Measurements from ENCODE around the gene ZFP92. TPM values are rescaled to one million over a fixed set of nuclear protein-coding genes. Genes with fewer than 3 reads are reported as not detected.
"Not testable (repeated sequence)": the region's sequence is repeated elsewhere in the genome, so short reads cannot be mapped to it uniquely, and the experiment has no call there.

ZFP92 gene
- total and polyA plus RNA-seq, 2 donors (not counting 1 experiment from before 2014, with no cell fraction given) = 0.06 to 0.17 TPM

GRCh38 chrX:153388722-153389459 is 22.4 kb upstream of the ZFP92 start:
- Histone ChIP-seq H3K9ac (ENCODE audit: insufficient read depth, low read length) (no peak overlapping the region), H3K4me3 (replicated peaks in 1 of 4; ENCODE audit: control extremely low read depth in 1 of 4, insufficient read depth in 1 of 4, low read depth in 3 of 4, low read length in 4 of 4) (no peak overlapping the region)

GRCh38 chrX:153389460-153389768 is 21.9 kb upstream of the ZFP92 start:
- not testable (repeated sequence) for H3K4me3 ChIP-seq (replicated peaks in 1 of 4; ENCODE audit: control extremely low read depth in 1 of 4, insufficient read depth in 1 of 4, low read depth in 3 of 4, low read length in 4 of 4); H3K79me2 ChIP-seq (ENCODE audit: control insufficient read depth, insufficient read depth, low read length); H3K4me1 ChIP-seq (ENCODE audit: control insufficient read depth, extremely low read depth, insufficient read depth, low read length)

More at GRCh38 chrX:153388722-153389459, 22.4 kb upstream of the ZFP92 start:
- H3K27me3 ChIP-seq (ENCODE audit: control insufficient read depth, insufficient read depth, low read length) = no peaks in the 10 kb centered on the region
- DNase-seq (ENCODE audit: low read depth in 2 of 2) = no peak
- no peak overlapping the region for H2AFZ ChIP-seq (ENCODE audit: low read length)
- no peak overlapping the region for H3K27ac ChIP-seq (ENCODE audit: insufficient read depth, low read length)
- H3K4me1 ChIP-seq (ENCODE audit: control insufficient read depth, extremely low read depth, insufficient read depth, low read length) = no peaks in the 10 kb centered on the region
- H3K79me2 ChIP-seq (ENCODE audit: control insufficient read depth, insufficient read depth, low read length) = no peaks in the 10 kb centered on the region
- no peaks in the 10 kb centered on the region for H3K36me3 ChIP-seq (ENCODE audit: control insufficient read depth, insufficient read depth, low read length)
- no peak overlapping the region for H3K4me2 ChIP-seq (ENCODE audit: extremely low read depth, insufficient read depth, low read length)
- H3K9me3 ChIP-seq (ENCODE audit: control insufficient read depth, insufficient read depth, low read depth, low read length) = no peaks in the 10 kb centered on the region
- TF ChIP-seq, protein P1, sequence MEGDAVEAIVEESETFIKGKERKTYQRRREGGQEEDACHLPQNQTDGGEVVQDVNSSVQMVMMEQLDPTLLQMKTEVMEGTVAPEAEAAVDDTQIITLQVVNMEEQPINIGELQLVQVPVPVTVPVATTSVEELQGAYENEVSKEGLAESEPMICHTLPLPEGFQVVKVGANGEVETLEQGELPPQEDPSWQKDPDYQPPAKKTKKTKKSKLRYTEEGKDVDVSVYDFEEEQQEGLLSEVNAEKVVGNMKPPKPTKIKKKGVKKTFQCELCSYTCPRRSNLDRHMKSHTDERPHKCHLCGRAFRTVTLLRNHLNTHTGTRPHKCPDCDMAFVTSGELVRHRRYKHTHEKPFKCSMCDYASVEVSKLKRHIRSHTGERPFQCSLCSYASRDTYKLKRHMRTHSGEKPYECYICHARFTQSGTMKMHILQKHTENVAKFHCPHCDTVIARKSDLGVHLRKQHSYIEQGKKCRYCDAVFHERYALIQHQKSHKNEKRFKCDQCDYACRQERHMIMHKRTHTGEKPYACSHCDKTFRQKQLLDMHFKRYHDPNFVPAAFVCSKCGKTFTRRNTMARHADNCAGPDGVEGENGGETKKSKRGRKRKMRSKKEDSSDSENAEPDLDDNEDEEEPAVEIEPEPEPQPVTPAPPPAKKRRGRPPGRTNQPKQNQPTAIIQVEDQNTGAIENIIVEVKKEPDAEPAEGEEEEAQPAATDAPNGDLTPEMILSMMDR (conservative IDR thresholded peaks at IDR 0.05 in 1 of 2, IDR thresholded peaks at IDR 0.05 in 1 of 2; ENCODE audit: low read depth in 1 of 2, low read length in 2 of 2) = no peak
- no peaks in the 10 kb centered on the region for H4K20me1 ChIP-seq (ENCODE audit: control insufficient read depth, extremely low read depth, insufficient read depth, low read length)

DNA sequence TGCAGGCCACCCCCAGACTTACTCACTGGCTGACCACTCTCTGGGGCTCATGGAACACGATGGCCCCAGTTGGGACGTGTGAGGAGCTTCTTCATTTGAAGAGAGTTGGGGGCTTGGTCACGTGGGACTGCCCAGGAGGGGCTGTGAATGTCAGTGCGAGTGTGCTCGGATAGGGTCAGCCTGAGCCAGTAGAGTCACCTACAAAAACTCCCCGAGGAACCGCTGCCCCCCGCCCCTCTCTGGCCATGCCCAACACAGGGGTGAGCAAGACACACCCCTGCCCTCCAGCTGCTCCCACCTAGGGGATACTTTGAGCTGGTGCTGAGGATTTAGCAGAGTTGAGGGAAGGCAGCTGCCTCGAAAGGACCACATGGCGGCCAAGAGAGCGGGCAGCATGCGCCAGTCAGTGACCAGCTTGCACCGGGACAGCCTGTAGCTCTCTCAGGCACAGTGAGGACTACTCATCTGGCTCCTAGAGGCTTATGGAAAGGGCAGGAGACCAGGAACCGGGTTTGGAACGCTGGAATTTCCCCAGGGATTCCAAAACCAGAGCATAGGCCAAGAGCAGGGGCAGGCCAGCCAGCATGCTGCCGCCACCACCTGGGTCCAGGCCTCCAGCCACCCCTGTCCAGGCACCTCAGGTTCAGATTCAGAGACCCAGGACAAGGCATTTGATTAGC is 18.5 kb upstream of the ZFP92 start:
- no peak overlapping the region for H2AFZ ChIP-seq (ENCODE audit: low read length)
- DNase-seq (ENCODE audit: low read depth in 2 of 2) = no peak
- H4K20me1 ChIP-seq (ENCODE audit: control insufficient read depth, extremely low read depth, insufficient read depth, low read length) = no peaks in the 10 kb centered on the region
- TF ChIP-seq, protein P1 (conservative IDR thresholded peaks at IDR 0.05 in 1 of 2, IDR thresholded peaks at IDR 0.05 in 1 of 2; ENCODE audit: low read depth in 1 of 2, low read length in 2 of 2) = no peak
- TF ChIP-seq EZH2 (IDR thresholded peaks at IDR 0.05; ENCODE audit: low read length, missing control alignments) = no peak
- no peak overlapping the region for H3K4me3 ChIP-seq (replicated peaks in 1 of 4; ENCODE audit: control extremely low read depth in 1 of 4, insufficient read depth in 1 of 4, low read depth in 3 of 4, low read length in 4 of 4)
- no peak overlapping the region for H3K27ac ChIP-seq (ENCODE audit: insufficient read depth, low read length)
- H3K9ac ChIP-seq (ENCODE audit: insufficient read depth, low read length) = no peak overlapping the region
- no peaks in the 10 kb centered on the region for H3K27me3 ChIP-seq (ENCODE audit: control insufficient read depth, insufficient read depth, low read length)
- no peaks in the 10 kb centered on the region for H3K36me3 ChIP-seq (ENCODE audit: control insufficient read depth, insufficient read depth, low read length)
- no peaks in the 10 kb centered on the region for H3K4me1 ChIP-seq (ENCODE audit: control insufficient read depth, extremely low read depth, insufficient read depth, low read length)
- H3K9me3 ChIP-seq (ENCODE audit: control insufficient read depth, insufficient read depth, low read depth, low read length) = no peaks in the 10 kb centered on the region
- no peaks in the 10 kb centered on the region for H3K79me2 ChIP-seq (ENCODE audit: control insufficient read depth, insufficient read depth, low read length)
- no peak overlapping the region for H3K4me2 ChIP-seq (ENCODE audit: extremely low read depth, insufficient read depth, low read length)

More at GRCh38 chrX:153389460-153389768, 21.9 kb upstream of the ZFP92 start:
- H3K36me3 ChIP-seq (ENCODE audit: control insufficient read depth, insufficient read depth, low read length); H2AFZ ChIP-seq (ENCODE audit: low read length); H4K20me1 ChIP-seq (ENCODE audit: control insufficient read depth, extremely low read depth, insufficient read depth, low read length); H3K4me2 ChIP-seq (ENCODE audit: extremely low read depth, insufficient read depth, low read length); DNase-seq (ENCODE audit: low read depth in 2 of 2); H3K9ac ChIP-seq (ENCODE audit: insufficient read depth, low read length); H3K9me3 ChIP-seq (ENCODE audit: control insufficient read depth, insufficient read depth, low read depth, low read length); H3K27me3 ChIP-seq (ENCODE audit: control insufficient read depth, insufficient read depth, low read length); H3K27ac ChIP-seq (ENCODE audit: insufficient read depth, low read length): not testable (repeated sequence)
